GM10847 (cell line): ENCODE results near the gene STX5.

Experiments used
- POLR2A ChIP-seq: IDR thresholded peaks from 2 replicates; pipeline ENCODE4 v1.6.1; 2011; ENCODE audit not compliant: insufficient read length; ENCODE audit errors: extremely low read depth

Gene STX5

GRCh38 chr11:62774407-62774806 is 57.4 kb downstream of the STX5 start:
- TF ChIP-seq POLR2A, result no peak

GRCh38 chr11:62771144-62772021 is 60.5 kb downstream of the STX5 start, which contains the start of gene TAF6L:
TSS of gene TAF6L (plus strand) at chr11:62771396. CDS start at chr11:62775784, 4,388 bp downstream.
- TF ChIP-seq POLR2A, result peak; percentile 47

- no peak for TF ChIP-seq POLR2A
Observed at GRCh38 chr11:62770778-62771143, 61.1 kb downstream of the STX5 start.

- no peak for TF ChIP-seq POLR2A
Observed at GRCh38 chr11:62757846-62758788, 73.7 kb downstream of the STX5 start.
